OCI-LY7 (cell line): Measurements from ENCODE around the gene RPL6. TPM values are rescaled to one million over a fixed set of nuclear protein-coding genes. Genes with fewer than 3 reads are reported as not detected.

Experiments
- BruUV-seq: library from RNA; stranded (reverse); fragments of 400-500 nt; replicated peaks from 2 replicates; lab custom pipeline; 2021; lab: Mats Ljungman, UMichigan
- CTCF ChIA-PET: fragments of 300-600 bp; sonication (Branson Sonifier 250); formaldehyde crosslinking; loops from one replicate; lab custom pipeline; 2022; ENCODE audit warnings: antibody characterized with exemption; ENCODE audit not compliant: unreplicated experiment; lab: Charles Lee
- POLR2A ChIA-PET: fragments of 300-600 bp; sonication (Branson Sonifier 250); formaldehyde crosslinking; loops from one replicate; lab custom pipeline; 2022; ENCODE audit warnings: antibody characterized with exemption; lab: Charles Lee
- DNase-seq: peaks from one replicate; pipeline ENCODE4 v3.0.0-alpha.2; 2015; ENCODE audit warnings: low spot score
- H2AFZ ChIP-seq: fragments of 200-600 bp; sonication (generic), shearing (Covaris generic); 2 replicates; pipeline ENCODE4 v1.6.1; 2014; ENCODE audit warnings: mild to moderate bottlenecking, antibody characterized with exemption, low read length, moderate library complexity
- H3K27ac ChIP-seq: fragments of 200-600 bp; sonication (generic); 2 replicates; pipeline ENCODE4 v1.5.1; 2014; ENCODE audit warnings: mixed run types, low read depth, mild to moderate bottlenecking, moderate library complexity, low read length, inconsistent platforms; ENCODE audit not compliant: poor library complexity, severe bottlenecking
- H3K36me3 ChIP-seq: fragments of 200-600 bp; sonication (generic); 2 replicates; pipeline ENCODE4 v1.6.1; 2014; ENCODE audit warnings: mild to moderate bottlenecking, antibody characterized with exemption, low read length, moderate library complexity, mixed read lengths; ENCODE audit not compliant: insufficient read depth
- H3K4me1 ChIP-seq: fragments of 200-600 bp; sonication (generic); 2 replicates; pipeline ENCODE4 v1.5.1; 2014; ENCODE audit warnings: mild to moderate bottlenecking, low read length; ENCODE audit not compliant: insufficient read depth, poor library complexity, severe bottlenecking
- H3K4me2 ChIP-seq: fragments of 200-600 bp; sonication (generic); 2 replicates; pipeline ENCODE4 v1.6.1; 2014; ENCODE audit warnings: mild to moderate bottlenecking, low read length
- H3K4me3 ChIP-seq: fragments of 200-600 bp; sonication (generic); 2 replicates; pipeline ENCODE4 v1.5.1; 2014; ENCODE audit warnings: mild to moderate bottlenecking, low read depth, low read length; ENCODE audit not compliant: poor library complexity, severe bottlenecking
- H3K79me2 ChIP-seq: fragments of 200-600 bp; sonication (generic); 2 replicates; pipeline ENCODE4 v1.6.1; 2016; ENCODE audit warnings: low read depth, mild to moderate bottlenecking, low read length, moderate library complexity, mixed read lengths; ENCODE audit not compliant: insufficient read depth
- H3K9me2 ChIP-seq: fragments of 200-600 bp; sonication (generic); 2 replicates; pipeline ENCODE4 v1.6.1; 2016; ENCODE audit warnings: mild to moderate bottlenecking, low read length, mixed read lengths; ENCODE audit not compliant: insufficient read depth
- H3K9me3 ChIP-seq: fragments of 200-600 bp; sonication (generic); 2 replicates; pipeline ENCODE4 v1.6.1; 2014; ENCODE audit warnings: mild to moderate bottlenecking, mixed run types, low read length, mixed read lengths
- H4K20me1 ChIP-seq: fragments of 200-600 bp; sonication (generic); 2 replicates; pipeline ENCODE4 v1.6.1; 2014; ENCODE audit warnings: mild to moderate bottlenecking, antibody characterized with exemption, low read length, moderate library complexity, mixed read lengths; ENCODE audit not compliant: insufficient read depth
- CTCF ChIP-seq: fragments of 200-600 bp; sonication (generic); conservative IDR thresholded peaks from 2 replicates; pipeline ENCODE4 v1.5.1; 2014; ENCODE audit warnings: mild to moderate bottlenecking, antibody characterized with exemption, low read length, moderate library complexity, mixed read lengths
- EZH2phosphoT487 ChIP-seq: fragments of 200-600 bp; sonication (generic); IDR thresholded peaks from 2 replicates; pipeline ENCODE4 v1.6.1; 2018; ENCODE audit warnings: low read depth, borderline replicate concordance, mild to moderate bottlenecking, mixed run types, antibody characterized with exemption, low read length, moderate library complexity, mixed read lengths
- intact Hi-C: fragments of 100-400 bp; cut with micrococcal nuclease; formaldehyde crosslinking; loops from one replicate; pipeline ENCODE4 v1.10.0; 2022; ENCODE audit not compliant: unreplicated experiment
- total RNA-seq, 2 experiments: library from RNA; depleted of rRNA in 1 of 2; stranded (reverse); fragments of >200 nt in 1 of 2; shearing (Covaris generic) in 1 of 2; gene quantifications; 2 replicates each; pipeline ENCODE4 v1.2.3, GENCODE V29; 2014 to 2022

RPL6 gene
- total RNA-seq, 2 experiments from 2014 or later = 1,436 to 1,876 TPM

GRCh38 chr12:112374166-112374740, 35.2 kb downstream of the RPL6 start:
- CTCF ChIA-PET = no interaction called here
- Histone ChIP-seq H2AFZ (no peak overlapping the region), H3K9me3 (no peaks in the 10 kb centered on the region), H3K79me2 (peaks cover 57% of the 10 kb centered on the region), H3K4me3 (no peak overlapping the region), H4K20me1 (no peaks in the 10 kb centered on the region; the same call in 1 of the 2 replicates), H3K36me3 (no peaks in the 10 kb centered on the region; the same call in 1 of the 2 replicates), H3K9me2 (no peaks in the 10 kb centered on the region), H3K27ac (no peak overlapping the region), H3K4me1 (no peaks in the 10 kb centered on the region), H3K4me2 (no peak overlapping the region)
- POLR2A ChIA-PET = no interaction called here
- intact Hi-C loops = no loop called here
- BruUV-seq = no TSS peak
- no peak for DNase-seq
- no peak for TF ChIP-seq EZH2phosphoT487

- Histone ChIP-seq H3K27ac (no peak overlapping the region), H3K9me3 (no peaks in the 10 kb centered on the region), H2AFZ (no peak overlapping the region), H4K20me1 (no peaks in the 10 kb centered on the region; the same call in 1 of the 2 replicates), H3K36me3 (no peaks in the 10 kb centered on the region; the same call in 1 of the 2 replicates), H3K9me2 (no peaks in the 10 kb centered on the region), H3K4me1 (no peaks in the 10 kb centered on the region), H3K4me2 (no peak overlapping the region), H3K4me3 (no peak overlapping the region), H3K79me2 (peaks cover 51% of the 10 kb centered on the region; the same call in 1 of the 2 replicates)
- DNase-seq = no peak
- ChIA-PET POLR2A (no interaction called here), CTCF (no interaction called here)
- BruUV-seq = no TSS peak
- intact Hi-C loops = no loop called here
- TF ChIP-seq CTCF (no peak), EZH2phosphoT487 (no peak)
These were observed 38.4 kb downstream of the RPL6 start for GRCh38 chr12:112370868-112371510.

- no peaks in the 10 kb centered on the region; the same call in 1 of the 2 replicates for H3K36me3 ChIP-seq
- H4K20me1 ChIP-seq = no peaks in the 10 kb centered on the region; the same call in 1 of the 2 replicates
- intact Hi-C loops = no loop called here
These were observed 39.2 kb downstream of the RPL6 start for GRCh38 chr12:112370199-112370598.

More at GRCh38 chr12:112370199-112370598, 39.2 kb downstream of the RPL6 start:
- no peak for DNase-seq
- H3K9me3 ChIP-seq = no peaks in the 10 kb centered on the region
- no peak overlapping the region for H3K27ac ChIP-seq
- BruUV-seq = no TSS peak
- H2AFZ ChIP-seq = no peak overlapping the region
- H3K79me2 ChIP-seq = peaks cover 47% of the 10 kb centered on the region; the same call in 1 of the 2 replicates
- ChIA-PET POLR2A (no interaction called here), CTCF (no interaction called here)
- no peak overlapping the region for H3K4me2 ChIP-seq
- no peak overlapping the region for H3K4me3 ChIP-seq
- TF ChIP-seq CTCF (no peak), EZH2phosphoT487 (no peak)
- no peaks in the 10 kb centered on the region for H3K9me2 ChIP-seq
- H3K4me1 ChIP-seq = no peaks in the 10 kb centered on the region
